ENCODE results near the gene BMP6. TPM values are rescaled to one million over a fixed set of nuclear protein-coding genes. Genes with fewer than 3 reads are reported as not detected.

Gene BMP6
- total RNA-seq, 4 donors from 2014 or later = 4.8 to 8.8 (median 7.3) TPM

- Histone ChIP-seq H3K9me3 (no peaks in the 10 kb centered on the region), H3K4me3 (no peak overlapping the region), H3K27ac (no peak overlapping the region), H3K4me1 (no peaks in the 10 kb centered on the region), H3K27me3 (no peaks in the 10 kb centered on the region), H3K36me3 (no peaks in the 10 kb centered on the region)
- TF ChIP-seq EP300 (IDR thresholded peaks at IDR 0.05) = no peak
- no peak for TF ChIP-seq CTCF (IDR thresholded peaks at IDR 0.05)
- TF ChIP-seq POLR2A (IDR thresholded peaks at IDR 0.05) = no peak
- 78 to 88% methylated on average over 3 of the region's 3 CpGs for WGBS, 2 donors
- DNase-seq (ENCODE audit: low spot score in 2 of 2) = no peak
Observed at GRCh38 chr6:7803214-7803613, 77.3 kb downstream of the BMP6 start.

DNA sequence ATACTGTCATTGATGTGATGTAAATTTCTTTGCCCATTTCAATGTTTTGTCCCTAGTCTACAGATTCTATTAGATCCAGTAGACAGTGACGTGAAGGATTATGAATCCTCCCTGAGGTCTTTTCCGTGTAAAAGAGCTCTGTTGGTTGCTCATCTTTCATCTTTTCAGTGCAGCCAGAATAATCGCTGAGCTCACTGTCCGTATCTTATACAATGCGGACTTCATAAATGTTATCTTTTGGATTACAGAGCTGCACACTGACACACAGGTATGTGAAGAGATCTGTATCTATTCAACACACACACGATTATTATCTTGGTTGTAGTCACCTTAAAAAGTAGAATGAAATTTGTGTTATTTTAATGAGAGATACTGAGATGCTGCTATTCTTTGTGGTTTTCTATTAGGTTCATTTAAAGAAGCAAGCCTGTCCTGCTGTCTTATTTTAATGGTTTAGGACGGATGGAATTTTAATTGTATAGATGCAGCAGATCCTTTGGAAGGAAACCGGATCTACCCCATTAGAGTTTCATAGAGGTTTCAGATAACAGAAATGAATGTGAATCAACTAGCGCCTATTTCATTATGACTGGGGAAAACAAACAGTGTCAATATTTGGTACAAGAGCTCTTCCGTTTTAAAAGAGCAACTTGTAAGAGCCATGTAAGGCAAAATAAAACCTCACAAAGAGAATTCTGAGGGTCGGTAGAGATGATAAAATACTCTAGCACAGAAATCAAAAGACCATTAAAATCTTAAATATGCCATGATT lies 79.4 kb downstream of the BMP6 start:
- Histone ChIP-seq H3K9me3 (no peaks in the 10 kb centered on the region), H3K36me3 (no peaks in the 10 kb centered on the region), H3K4me3 (no peak overlapping the region), H3K27ac (no peak overlapping the region), H3K27me3 (no peaks in the 10 kb centered on the region), H3K4me1 (no peaks in the 10 kb centered on the region)
- 63 to 69% methylated on average over 11 of the region's 11 CpGs for WGBS, 2 donors
- no peak for TF ChIP-seq CTCF (IDR thresholded peaks at IDR 0.05)
- no peak for TF ChIP-seq EP300 (IDR thresholded peaks at IDR 0.05)
- no peak for TF ChIP-seq POLR2A (IDR thresholded peaks at IDR 0.05)
- no peak for DNase-seq (ENCODE audit: low spot score in 2 of 2)

- H3K36me3 ChIP-seq = no peaks in the 10 kb centered on the region
- 24 to 28% methylated on average over 6 of the region's 6 CpGs for WGBS, 2 donors
- no peak for DNase-seq (ENCODE audit: low spot score in 2 of 2)
- no peaks in the 10 kb centered on the region for H3K4me1 ChIP-seq
- H3K27me3 ChIP-seq = no peaks in the 10 kb centered on the region
- TF ChIP-seq EP300 (IDR thresholded peaks at IDR 0.05) (no peak), POLR2A (IDR thresholded peaks at IDR 0.05) (no peak)
- H3K9me3 ChIP-seq = no peaks in the 10 kb centered on the region
- no peak overlapping the region for H3K27ac ChIP-seq
- no peak overlapping the region for H3K4me3 ChIP-seq
Observed at GRCh38 chr6:7805850-7806214, 79.9 kb downstream of the BMP6 start.

DNA sequence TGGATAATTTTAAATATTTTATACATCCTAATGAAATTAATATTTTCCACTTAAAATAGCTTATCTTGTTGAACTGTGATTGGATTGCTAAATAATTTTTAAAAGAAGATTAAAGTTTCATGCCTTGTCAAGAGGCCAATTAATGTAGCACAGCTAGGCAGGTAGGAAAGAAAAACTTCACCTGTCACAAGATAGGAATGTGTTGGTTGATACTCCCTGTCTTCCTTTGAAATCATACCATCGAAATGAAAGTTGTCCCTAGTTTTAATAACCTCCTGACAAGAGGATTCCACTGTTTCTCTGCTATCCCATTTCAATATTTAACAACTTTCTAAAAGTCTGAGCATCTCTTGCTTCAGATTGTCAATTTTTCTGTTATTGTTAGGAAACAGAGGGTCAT lies 80.8 kb downstream of the BMP6 start:
- WGBS, 2 donors = 73 to 83% methylated on average over 1 of the region's 1 CpG
- no peaks in the 10 kb centered on the region for H3K9me3 ChIP-seq
- H3K27me3 ChIP-seq = no peaks in the 10 kb centered on the region
- no peaks in the 10 kb centered on the region for H3K4me1 ChIP-seq
- H3K4me3 ChIP-seq = no peak overlapping the region
- DNase-seq (ENCODE audit: low spot score in 2 of 2) = no peak
- no peak for TF ChIP-seq EP300 (IDR thresholded peaks at IDR 0.05)
- TF ChIP-seq CTCF (IDR thresholded peaks at IDR 0.05) = no peak
- no peak for TF ChIP-seq POLR2A (IDR thresholded peaks at IDR 0.05)
- no peaks in the 10 kb centered on the region for H3K36me3 ChIP-seq
- no peak overlapping the region for H3K27ac ChIP-seq

DNA sequence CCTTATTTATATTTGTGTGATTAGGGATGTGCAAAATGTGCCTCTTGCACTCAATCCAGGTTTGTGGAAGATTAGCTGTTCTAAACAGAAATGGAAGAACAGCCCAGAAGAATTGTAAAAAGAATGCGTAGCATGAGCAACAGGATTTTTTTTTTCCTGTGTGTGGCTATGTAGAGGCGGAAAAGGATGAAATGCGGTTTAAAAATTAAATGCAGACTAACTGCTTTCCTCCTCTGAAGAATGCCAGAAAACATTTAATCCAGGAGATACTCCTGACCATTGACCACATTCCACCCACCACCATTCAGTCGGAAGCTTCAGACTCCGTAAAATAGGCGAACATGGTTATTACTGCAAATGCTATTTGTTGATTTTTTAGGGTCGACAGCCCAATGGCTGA lies 83.4 kb downstream of the BMP6 start:
- Histone ChIP-seq H3K27ac (no peak overlapping the region), H3K4me1 (no peaks in the 10 kb centered on the region), H3K36me3 (no peaks in the 10 kb centered on the region), H3K9me3 (no peaks in the 10 kb centered on the region), H3K27me3 (no peaks in the 10 kb centered on the region), H3K4me3 (no peak overlapping the region)
- no peak for TF ChIP-seq POLR2A (IDR thresholded peaks at IDR 0.05)
- no peak for TF ChIP-seq CTCF (IDR thresholded peaks at IDR 0.05)
- TF ChIP-seq EP300 (IDR thresholded peaks at IDR 0.05) = no peak
- no peak for DNase-seq (ENCODE audit: low spot score in 2 of 2)
- WGBS, 2 donors = 67 to 78% methylated on average over 7 of the region's 7 CpGs
